ENCODE data around the gene ZNF32. TPM values are rescaled to one million over a fixed set of nuclear protein-coding genes. Genes with fewer than 3 reads are reported as not detected.

ZNF32 gene, protein sequence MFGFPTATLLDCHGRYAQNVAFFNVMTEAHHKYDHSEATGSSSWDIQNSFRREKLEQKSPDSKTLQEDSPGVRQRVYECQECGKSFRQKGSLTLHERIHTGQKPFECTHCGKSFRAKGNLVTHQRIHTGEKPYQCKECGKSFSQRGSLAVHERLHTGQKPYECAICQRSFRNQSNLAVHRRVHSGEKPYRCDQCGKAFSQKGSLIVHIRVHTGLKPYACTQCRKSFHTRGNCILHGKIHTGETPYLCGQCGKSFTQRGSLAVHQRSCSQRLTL
- 162 and 175 TPM in 2 replicates for polyA plus RNA-seq
- 47.2 and 51.2 TPM in 2 replicates for polyA minus RNA-seq

DNA sequence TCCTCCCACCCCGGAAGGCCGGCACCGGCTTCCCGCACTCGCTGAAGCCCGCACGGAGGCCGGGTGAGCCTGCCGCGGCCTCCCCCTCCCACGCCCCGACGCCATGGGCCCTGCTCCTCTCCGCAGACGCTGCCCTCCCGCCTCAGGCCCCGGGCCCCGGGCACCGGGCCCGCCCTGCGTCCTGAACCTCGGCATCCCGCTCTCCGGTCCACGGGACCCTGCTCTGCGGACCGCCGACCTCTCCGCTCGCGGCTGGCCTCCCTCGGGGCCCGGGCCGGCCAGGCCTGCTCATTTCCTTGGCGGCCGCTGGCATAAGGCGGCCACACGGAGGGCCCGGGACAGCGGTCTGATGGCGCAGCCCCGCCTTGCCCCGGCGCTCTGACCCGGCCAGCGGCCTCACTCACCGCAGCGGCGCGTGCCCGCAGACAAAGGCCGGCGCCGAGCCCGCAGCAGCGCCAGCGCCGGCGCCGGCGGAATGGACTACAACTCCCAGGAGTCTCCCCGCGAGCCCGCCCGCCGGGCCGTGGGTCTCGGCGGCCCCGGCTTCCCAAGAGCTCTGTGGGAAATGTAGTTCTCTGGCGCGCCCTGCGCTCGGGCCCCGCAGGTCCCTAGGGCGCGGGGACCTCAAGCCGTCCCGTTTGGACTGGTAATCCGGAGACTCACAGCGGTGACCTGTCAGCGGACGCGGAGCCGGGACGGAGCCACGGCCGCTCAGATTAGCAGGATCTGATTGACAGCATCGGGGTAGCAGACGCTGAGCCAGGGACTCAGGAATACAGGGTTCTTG, at the start of gene ZNF32:
Gene ZNF32, minus strand, starts transcription at position 484 of the 787 bp plus-strand sequence. CDS start 2,748 bp downstream, outside the sequence.
- Histone ChIP-seq H3K36me3 (ENCODE audit: insufficient read depth, low read length) (peaks cover 29% of the 10 kb centered on the region), H3K4me2 (ENCODE audit: low read length) (peak within 1 kb of the TSS; percentile 89), H3K9me3 (ENCODE audit: low read length) (peaks cover 26% of the 10 kb centered on the region), H3F3A (ENCODE audit: insufficient read depth, low read length, poor library complexity, severe bottlenecking) (no peaks in the 10 kb centered on the region), H3K79me2 (replicated peaks; ENCODE audit: insufficient read depth, low read length) (peaks cover 4% of the 10 kb centered on the region), H2AFZ (ENCODE audit: low read depth, low read length) (peak within 1 kb of the TSS; percentile 100), H3K27me3 (ENCODE audit: insufficient read depth, low read depth, low read length) (no peaks in the 10 kb centered on the region), H3K27ac (ENCODE audit: low read length) (peak within 1 kb of the TSS; percentile 64), H3K9ac (ENCODE audit: low read length) (peak within 1 kb of the TSS; percentile 87), H3K4me3 (ENCODE audit: low read length) (peak within 1 kb of the TSS; percentile 80), H4K20me1 (ENCODE audit: insufficient read depth) (no peaks in the 10 kb centered on the region), H3K9me2 (ENCODE audit: insufficient read depth, low read length) (no peaks in the 10 kb centered on the region)
- TF ChIP-seq POLR2AphosphoS5 (IDR thresholded peaks at IDR 0.05) (peak; percentile 52), RAD21 (conservative IDR thresholded peaks at IDR 0.05) (no peak), SMC3 (conservative IDR thresholded peaks at IDR 0.05; ENCODE audit: poor library complexity) (no peak), EZH2 (IDR thresholded peaks at IDR 0.05; ENCODE audit: borderline replicate concordance, insufficient read depth, low read length, poor library complexity, severe bottlenecking) (no peak), EP300 (conservative IDR thresholded peaks at IDR 0.05; ENCODE audit: poor library complexity, severe bottlenecking) (no peak), MXI1 (conservative IDR thresholded peaks at IDR 0.05; ENCODE audit: poor library complexity, severe bottlenecking) (peak; percentile 34), TAF1 (IDR thresholded peaks at IDR 0.05; ENCODE audit: low read depth) (no peak)
- TF ChIP-seq, protein P1, sequence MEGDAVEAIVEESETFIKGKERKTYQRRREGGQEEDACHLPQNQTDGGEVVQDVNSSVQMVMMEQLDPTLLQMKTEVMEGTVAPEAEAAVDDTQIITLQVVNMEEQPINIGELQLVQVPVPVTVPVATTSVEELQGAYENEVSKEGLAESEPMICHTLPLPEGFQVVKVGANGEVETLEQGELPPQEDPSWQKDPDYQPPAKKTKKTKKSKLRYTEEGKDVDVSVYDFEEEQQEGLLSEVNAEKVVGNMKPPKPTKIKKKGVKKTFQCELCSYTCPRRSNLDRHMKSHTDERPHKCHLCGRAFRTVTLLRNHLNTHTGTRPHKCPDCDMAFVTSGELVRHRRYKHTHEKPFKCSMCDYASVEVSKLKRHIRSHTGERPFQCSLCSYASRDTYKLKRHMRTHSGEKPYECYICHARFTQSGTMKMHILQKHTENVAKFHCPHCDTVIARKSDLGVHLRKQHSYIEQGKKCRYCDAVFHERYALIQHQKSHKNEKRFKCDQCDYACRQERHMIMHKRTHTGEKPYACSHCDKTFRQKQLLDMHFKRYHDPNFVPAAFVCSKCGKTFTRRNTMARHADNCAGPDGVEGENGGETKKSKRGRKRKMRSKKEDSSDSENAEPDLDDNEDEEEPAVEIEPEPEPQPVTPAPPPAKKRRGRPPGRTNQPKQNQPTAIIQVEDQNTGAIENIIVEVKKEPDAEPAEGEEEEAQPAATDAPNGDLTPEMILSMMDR (IDR thresholded peaks at IDR 0.05; ENCODE audit: poor library complexity, severe bottlenecking) = peak; percentile 8
- TF ChIP-seq, protein P2, sequence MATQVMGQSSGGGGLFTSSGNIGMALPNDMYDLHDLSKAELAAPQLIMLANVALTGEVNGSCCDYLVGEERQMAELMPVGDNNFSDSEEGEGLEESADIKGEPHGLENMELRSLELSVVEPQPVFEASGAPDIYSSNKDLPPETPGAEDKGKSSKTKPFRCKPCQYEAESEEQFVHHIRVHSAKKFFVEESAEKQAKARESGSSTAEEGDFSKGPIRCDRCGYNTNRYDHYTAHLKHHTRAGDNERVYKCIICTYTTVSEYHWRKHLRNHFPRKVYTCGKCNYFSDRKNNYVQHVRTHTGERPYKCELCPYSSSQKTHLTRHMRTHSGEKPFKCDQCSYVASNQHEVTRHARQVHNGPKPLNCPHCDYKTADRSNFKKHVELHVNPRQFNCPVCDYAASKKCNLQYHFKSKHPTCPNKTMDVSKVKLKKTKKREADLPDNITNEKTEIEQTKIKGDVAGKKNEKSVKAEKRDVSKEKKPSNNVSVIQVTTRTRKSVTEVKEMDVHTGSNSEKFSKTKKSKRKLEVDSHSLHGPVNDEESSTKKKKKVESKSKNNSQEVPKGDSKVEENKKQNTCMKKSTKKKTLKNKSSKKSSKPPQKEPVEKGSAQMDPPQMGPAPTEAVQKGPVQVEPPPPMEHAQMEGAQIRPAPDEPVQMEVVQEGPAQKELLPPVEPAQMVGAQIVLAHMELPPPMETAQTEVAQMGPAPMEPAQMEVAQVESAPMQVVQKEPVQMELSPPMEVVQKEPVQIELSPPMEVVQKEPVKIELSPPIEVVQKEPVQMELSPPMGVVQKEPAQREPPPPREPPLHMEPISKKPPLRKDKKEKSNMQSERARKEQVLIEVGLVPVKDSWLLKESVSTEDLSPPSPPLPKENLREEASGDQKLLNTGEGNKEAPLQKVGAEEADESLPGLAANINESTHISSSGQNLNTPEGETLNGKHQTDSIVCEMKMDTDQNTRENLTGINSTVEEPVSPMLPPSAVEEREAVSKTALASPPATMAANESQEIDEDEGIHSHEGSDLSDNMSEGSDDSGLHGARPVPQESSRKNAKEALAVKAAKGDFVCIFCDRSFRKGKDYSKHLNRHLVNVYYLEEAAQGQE (IDR thresholded peaks at IDR 0.05; ENCODE audit: borderline replicate concordance) = peak; percentile 49

DNA sequence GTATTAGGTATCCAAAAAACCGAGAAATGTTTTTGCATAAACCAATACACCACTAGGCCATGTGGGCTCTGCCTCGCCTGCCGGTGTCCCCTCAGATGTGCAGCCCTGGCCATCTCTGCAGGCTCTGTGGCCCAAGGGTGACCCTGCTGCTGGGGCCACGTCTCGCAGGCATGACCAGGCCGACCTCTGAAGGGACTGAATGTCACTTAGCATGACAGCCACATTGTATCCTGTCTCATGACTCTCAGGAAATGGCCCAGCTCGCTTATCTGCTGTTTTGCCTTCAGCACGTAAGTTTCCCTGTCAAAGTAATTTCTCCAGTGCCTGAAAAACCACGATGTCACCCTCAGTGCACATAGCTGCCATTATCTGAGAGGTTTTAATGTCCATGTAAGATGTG, 49.5 kb upstream of the ZNF32 start:
- Histone ChIP-seq H2AFZ (ENCODE audit: low read depth, low read length) (no peak overlapping the region), H3K79me2 (replicated peaks; ENCODE audit: insufficient read depth, low read length) (no peaks in the 10 kb centered on the region), H3K4me3 (ENCODE audit: low read length) (no peak overlapping the region), H3F3A (ENCODE audit: insufficient read depth, low read length, poor library complexity, severe bottlenecking) (no peaks in the 10 kb centered on the region), H3K9me2 (ENCODE audit: insufficient read depth, low read length) (no peaks in the 10 kb centered on the region), H3K36me3 (ENCODE audit: insufficient read depth, low read length) (no peaks in the 10 kb centered on the region), H3K9me3 (ENCODE audit: low read length) (no peaks in the 10 kb centered on the region), H3K9ac (ENCODE audit: low read length) (no peak overlapping the region), H3K4me2 (ENCODE audit: low read length) (no peak overlapping the region), H3K27me3 (ENCODE audit: insufficient read depth, low read depth, low read length) (no peaks in the 10 kb centered on the region), H3K27ac (ENCODE audit: low read length) (no peak overlapping the region), H4K20me1 (ENCODE audit: insufficient read depth) (no peaks in the 10 kb centered on the region)
- TF ChIP-seq TAF1 (IDR thresholded peaks at IDR 0.05; ENCODE audit: low read depth) (no peak), POLR2AphosphoS5 (IDR thresholded peaks at IDR 0.05) (no peak), SMC3 (conservative IDR thresholded peaks at IDR 0.05; ENCODE audit: poor library complexity) (no peak), MXI1 (conservative IDR thresholded peaks at IDR 0.05; ENCODE audit: poor library complexity, severe bottlenecking) (no peak), EP300 (conservative IDR thresholded peaks at IDR 0.05; ENCODE audit: poor library complexity, severe bottlenecking) (no peak), RAD21 (conservative IDR thresholded peaks at IDR 0.05) (no peak), EZH2 (IDR thresholded peaks at IDR 0.05; ENCODE audit: borderline replicate concordance, insufficient read depth, low read length, poor library complexity, severe bottlenecking) (no peak)
- TF ChIP-seq, protein P2 (IDR thresholded peaks at IDR 0.05; ENCODE audit: borderline replicate concordance) = no peak
- TF ChIP-seq, protein P1 (IDR thresholded peaks at IDR 0.05; ENCODE audit: poor library complexity, severe bottlenecking) = no peak

Data from neural cell (in vitro differentiated cells).